ENCODE measurements around the gene FAM168A.

Gene FAM168A

GRCh38 chr11:73402834-73403185 lies 195.1 kb downstream of the FAM168A start:
- DNase-seq (ENCODE audit: low read depth, low spot score) = no peak

DNA sequence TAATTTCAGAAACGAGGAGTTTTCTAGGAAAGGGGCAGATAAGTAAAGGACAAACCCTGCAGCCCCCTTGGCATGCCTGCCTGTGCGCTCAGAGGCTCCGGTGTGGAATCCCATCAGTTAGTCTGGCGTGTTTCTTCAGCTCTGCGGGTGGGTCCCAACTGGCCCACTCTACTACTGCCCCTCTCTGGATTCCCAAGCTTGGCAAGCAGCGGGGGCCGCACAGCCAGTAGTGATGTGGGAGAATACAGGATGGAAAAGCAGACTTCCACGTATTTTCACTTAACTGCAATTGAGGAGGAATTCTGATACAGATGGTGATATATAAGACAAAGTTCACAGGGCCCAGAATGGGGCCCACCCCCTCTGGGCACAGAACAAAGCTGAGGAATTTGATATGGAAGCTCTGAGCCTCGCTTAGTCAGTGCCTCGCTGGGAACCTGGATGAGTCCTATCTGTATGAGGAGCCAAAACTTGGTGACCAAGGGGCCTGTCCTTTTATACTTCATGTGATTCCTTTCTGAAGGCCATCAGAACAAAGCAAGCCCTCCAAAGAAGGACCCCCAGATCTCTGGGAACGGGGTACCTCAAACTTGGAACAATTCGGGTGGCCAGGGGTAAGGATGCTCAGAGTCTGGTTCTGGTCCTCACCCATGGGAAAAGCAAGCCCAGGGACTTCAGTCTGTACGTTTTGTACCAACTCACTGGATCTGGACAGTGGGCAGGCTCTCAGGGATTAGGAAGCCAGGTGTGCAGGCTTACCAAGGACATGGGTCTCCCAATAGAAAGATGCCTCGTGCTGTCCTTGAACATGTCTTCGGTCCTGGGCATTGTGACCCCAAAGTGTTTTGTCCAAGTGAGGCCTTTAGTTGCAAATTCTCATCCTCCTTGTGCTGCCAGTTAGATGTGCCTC lies 195.7 kb downstream of the FAM168A start:
- DNase-seq (ENCODE audit: low read depth, low spot score) = no peak

- DNase-seq (ENCODE audit: low read depth, low spot score) = no peak
Observed at GRCh38 chr11:73401217-73401923, 196.5 kb downstream of the FAM168A start.

- no peak for DNase-seq (ENCODE audit: low read depth, low spot score)
Observed at GRCh38 chr11:73400293-73400692, 197.6 kb downstream of the FAM168A start.

DNA sequence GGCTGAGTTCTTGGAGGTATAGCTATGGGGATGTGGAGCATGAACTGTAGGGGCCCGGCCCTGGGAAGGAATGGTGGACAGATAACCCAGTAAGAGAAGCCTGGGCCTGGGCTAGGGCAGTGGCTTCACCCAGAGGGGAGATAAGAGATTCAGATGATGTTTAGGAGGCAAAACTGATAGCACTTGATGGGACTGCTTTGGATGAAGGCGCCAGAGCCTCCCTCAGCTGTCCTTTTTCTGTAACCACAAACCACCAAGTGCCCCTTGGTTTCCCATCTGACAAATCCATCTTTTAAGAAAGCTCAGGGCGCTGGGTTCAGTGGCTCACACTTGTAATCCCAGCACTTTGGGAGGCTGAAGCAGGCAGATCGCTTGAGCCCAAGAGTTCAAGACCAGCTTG lies 198.3 kb downstream of the FAM168A start:
- no peak for DNase-seq (ENCODE audit: low read depth, low spot score)

DNA sequence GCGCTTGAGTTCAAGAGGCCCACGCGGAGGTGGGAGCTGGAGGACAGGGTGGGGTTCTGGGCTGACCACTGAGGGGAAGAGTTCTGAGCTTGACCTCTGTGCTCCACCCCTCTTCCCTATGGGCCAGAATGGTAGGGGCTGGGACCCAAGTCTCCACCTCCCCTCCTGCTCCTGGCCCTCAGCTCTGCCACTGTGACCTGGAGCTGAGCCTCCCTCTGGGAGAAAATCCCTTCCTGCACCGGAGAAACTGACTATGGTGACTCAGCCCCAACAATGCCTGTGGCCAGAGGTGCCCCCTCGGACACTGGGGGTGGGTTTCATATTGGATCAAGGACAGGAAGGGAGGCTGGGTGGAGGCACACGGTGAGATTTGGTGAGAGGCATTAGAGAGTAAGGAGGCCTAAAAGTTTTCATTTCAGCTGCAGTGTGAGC lies 198.7 kb downstream of the FAM168A start:
- DNase-seq (ENCODE audit: low read depth, low spot score) = no peak

DNA sequence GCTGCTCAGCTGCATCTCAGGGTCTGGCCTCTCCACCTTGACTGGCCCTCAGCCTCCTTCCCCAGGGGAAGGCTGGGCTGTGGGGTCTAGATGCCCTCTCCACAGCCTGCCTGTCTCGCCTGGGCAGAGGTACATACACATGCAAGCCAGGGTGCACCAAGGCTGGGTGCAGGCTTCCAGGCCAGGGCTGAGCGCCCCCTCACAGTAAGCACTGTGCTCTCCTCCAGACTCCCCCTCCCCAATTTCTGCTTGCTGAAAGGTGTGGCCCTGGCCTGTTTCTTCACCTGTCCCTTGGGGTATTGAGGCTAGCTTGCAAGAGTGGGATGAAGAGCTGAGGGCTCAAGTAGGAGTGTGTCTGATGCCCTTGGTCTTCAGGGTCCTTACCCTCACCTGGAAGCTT lies 199.2 kb downstream of the FAM168A start:
- DNase-seq (ENCODE audit: low read depth, low spot score) = no peak

DNA sequence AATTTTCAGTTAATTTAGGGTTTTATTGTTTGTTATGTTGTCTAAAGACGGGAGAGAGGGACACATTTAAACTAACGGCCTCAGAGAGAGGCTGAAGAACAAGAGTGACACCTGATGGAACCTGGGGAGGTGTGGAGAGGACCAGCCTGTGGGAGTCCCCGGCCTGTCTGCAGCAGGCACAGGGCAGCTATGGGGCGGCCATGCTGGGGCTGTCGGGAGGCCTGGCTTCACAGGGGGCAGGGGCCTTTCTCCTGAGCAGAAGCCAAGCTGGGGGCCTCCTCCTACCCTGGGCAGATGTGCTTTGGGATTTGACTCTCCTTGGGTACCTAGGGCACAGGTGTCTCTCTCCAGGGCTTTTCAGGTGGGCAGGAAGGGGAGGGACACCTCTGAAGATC lies 199.8 kb downstream of the FAM168A start:
- no peak for DNase-seq (ENCODE audit: low read depth, low spot score)

GRCh38 chr11:73397468-73398131 lies 200.3 kb downstream of the FAM168A start:
- no peak for DNase-seq (ENCODE audit: low read depth, low spot score)

DNA sequence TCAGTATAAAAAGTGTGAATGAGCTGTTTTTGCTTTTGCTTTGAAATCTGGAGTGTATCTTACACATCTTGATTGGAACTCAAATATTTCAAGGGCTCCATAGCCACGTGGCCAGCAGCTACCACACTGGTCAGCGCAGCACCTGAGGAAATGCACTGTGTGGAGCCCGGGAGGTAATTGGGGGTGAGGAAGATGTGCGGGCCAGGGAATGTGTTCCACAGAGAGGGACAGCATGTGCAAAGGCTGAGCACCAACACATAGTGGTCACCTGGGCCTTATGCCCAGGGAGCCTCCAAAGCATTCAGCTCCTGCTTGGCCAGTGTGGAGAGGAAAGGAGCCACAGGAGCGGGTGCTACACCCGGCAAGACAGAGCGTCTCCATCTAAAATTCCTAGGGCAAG lies 200.9 kb downstream of the FAM168A start:
- no peak for DNase-seq (ENCODE audit: low read depth, low spot score)

DNA sequence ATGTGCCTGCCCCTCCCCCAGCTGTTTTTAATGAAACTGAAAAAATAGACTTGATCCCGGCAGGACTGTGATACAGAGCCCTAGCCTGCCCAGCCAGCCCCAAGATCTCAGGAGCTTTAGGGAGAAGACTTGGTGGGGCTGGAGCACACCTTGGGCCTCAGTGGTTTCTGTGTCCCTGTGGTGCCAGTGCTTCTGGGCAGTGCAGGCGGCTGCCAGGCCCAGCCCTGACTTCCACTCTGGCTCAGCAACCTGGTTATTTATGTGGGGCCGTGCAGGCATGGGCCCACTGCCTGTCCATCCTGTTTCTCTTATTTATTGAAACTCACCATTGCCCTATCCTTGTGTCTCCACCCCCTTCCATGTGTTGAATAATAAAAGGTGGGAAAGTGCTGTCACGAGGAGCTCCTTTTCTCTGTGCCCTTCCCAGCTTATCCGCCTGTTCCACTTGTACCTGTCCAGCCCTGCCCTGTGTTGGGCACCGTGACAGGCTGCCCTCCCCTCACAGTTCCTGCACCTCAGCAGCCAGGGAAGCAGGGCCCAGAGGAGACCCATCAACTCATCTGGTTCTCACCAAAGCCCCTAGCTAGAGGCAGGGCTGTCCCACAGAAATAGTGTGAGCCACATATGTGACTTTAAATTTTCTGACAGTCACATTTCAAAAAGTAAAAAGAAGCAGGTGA lies 201.5 kb downstream of the FAM168A start:
- DNase-seq (ENCODE audit: low read depth, low spot score) = no peak

- DNase-seq (ENCODE audit: low read depth, low spot score) = no peak
Observed at GRCh38 chr11:73395297-73396208, 202.4 kb downstream of the FAM168A start.

GRCh38 chr11:73394416-73395296 lies 203.3 kb downstream of the FAM168A start:
- no peak for DNase-seq (ENCODE audit: low read depth, low spot score)

DNA sequence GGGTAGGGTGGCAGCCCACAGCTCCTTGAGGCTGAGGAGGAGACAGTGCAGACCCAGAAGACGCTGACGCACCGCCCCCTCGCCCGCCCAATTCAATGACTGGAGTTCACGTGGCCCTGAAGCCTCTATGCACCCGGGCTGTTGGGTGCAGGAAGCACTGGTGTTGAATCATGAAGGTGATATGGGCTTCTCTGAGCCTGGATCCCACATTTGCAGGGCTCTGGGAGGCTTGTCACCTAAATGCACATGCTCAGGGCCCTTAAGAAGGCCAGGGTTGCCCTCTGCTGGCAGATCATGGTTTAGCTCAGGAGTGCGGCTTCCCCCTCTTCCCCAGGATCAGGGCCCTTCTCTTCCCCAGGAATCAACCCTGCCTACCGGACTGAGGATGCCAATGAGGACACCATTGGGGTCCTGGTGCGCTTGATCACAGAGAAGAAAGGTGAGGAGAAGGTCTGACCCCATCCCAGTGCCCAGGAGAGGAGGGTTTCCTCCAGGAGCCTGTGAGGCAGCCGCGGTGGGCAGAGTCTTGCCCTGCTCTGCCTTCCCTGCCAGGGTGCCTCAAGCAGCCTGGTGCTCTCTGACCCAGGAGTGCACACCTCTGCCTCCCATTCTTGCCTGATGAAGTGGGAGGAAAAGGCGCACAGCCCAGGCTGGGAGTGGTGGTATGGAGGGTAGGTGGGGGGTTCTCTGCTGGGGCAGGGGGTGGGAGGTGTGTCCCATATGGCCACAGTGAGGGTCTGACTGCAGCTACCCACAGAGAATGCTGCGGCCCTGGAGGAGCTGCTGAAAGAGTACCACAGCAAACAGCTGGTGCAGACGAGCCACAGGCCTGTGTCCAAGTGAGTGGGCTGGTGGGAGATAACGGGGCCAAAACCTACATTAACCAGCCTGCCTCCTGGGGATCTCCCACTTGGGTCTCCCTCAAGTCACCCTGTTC lies 204.2 kb downstream of the FAM168A start:
- DNase-seq (ENCODE audit: low read depth, low spot score) = peak; percentile 67

- no peak for DNase-seq (ENCODE audit: low read depth, low spot score)
Observed at GRCh38 chr11:73393011-73393380, 204.9 kb downstream of the FAM168A start.

- DNase-seq (ENCODE audit: low read depth, low spot score) = no peak
Observed at GRCh38 chr11:73392108-73393010, 205.6 kb downstream of the FAM168A start.

DNA sequence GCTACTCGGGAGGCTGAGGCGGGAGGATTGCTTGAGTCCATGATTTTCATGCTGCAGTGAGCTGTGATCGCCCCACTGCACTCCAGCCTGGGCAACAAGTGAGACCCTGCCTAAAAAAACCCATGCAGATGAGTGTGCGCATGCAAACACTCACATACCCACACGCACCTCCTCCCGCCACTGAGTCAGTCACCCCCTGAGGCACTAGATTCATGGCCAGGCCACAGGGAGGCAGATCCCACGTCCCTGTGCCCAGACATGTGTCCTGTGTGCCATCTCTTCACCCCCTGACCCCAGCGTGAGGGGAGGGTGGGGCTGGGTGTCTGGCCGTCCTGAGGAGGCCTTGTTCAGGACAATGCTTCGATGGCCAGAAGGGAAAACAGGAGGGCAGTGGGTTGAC lies 206.2 kb downstream of the FAM168A start:
- DNase-seq (ENCODE audit: low read depth, low spot score) = no peak
